ENCODE measurements around the gene TRAF3IP1. TPM values are rescaled to one million over a fixed set of nuclear protein-coding genes. Genes with fewer than 3 reads are reported as not detected.

TRAF3IP1 gene
- total and polyA plus RNA-seq, 2 of the 13 experiments (the other 11 are each of a cell fraction or from before 2014, with no cell fraction given): 4.1 to 12.9 TPM

DNA sequence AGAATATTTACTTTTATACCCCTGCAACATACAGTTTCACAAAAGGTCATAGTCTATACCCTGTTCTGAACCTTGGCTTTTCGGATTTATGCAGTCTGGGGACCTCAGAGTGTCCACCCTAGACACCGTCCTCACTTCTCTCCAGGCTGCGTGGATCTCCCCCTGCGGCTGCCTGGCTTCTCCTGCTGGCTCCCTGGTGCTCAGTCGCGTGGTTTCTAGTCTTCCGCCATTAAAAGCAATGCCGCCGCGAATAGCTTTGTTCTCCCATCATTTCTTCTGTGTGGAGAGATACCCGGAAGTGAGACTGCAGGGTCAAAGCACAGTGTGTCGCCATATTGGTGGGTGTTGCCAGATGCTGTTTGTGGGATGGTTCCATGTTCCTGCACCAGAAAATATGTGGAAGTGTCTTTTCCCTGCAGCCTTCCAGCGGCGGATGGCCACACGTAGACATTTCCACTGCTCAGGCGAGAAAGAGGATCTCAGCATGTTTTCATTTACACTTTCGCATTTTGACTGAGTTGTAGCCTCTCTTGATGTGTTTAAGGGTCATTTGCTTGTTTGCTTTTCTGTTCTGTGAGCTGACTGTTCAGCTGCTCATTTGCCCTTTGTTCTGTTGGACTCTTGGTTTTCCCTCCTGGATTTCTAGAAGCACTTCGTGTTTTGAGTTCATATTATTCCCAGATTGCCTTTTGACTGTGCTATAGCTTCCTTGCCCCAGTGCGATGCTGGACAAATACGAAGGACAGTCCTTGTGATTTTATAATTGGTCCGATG, 83.5 kb downstream of the TRAF3IP1 start (continued):
- TF ChIP-seq, protein P1, sequence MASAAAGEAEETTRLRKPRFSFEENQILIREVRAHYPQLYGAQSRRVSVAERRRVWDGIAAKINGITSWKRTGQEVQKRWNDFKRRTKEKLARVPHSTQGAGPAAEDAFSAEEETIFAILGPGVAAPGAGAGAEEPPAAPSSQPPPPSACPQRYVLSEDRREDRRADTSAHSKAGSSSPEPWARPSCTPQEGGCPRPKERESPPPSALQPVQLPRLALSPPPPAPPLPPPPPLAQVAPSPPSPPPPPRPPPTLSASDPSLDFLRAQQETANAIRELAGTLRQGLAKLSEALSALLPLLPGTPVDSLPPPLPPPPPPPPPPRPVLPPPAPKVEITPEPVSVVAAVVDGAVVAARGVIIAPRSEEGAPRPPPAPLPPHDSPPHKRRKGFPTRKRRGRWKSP (CRISPR knock-in tag; IDR thresholded peaks at IDR 0.05): 0 out of 2 replicates have a peak, but pooled peaks have one; percentile 44
- TF ChIP-seq ZSCAN29 (CRISPR knock-in tag; conservative IDR thresholded peaks at IDR 0.05): 0 out of 2 replicates have a peak, but pooled peaks have one; percentile 59
- peak in 1 of 2 experiments; percentile 59; a peak in 1 of 4 replicates for TF ChIP-seq POLR2A (IDR thresholded peaks at IDR 0.05; ENCODE audit: insufficient read depth in 1 of 2, low read depth in 2 of 2, low read length in 2 of 2)
- TF ChIP-seq PAX8 (CRISPR knock-in tag; IDR thresholded peaks at IDR 0.05; ENCODE audit: borderline replicate concordance): no peak
- TF ChIP-seq ATM (IDR thresholded peaks at IDR 0.05; ENCODE audit: borderline replicate concordance): no peak
- TF ChIP-seq XRCC5 (optimal IDR thresholded peaks at IDR 0.05; ENCODE audit: low read length): peak; percentile 66
- no peak for TF ChIP-seq ZBTB8A (CRISPR knock-in tag; IDR thresholded peaks at IDR 0.05; ENCODE audit: borderline replicate concordance, low read depth)
- TF ChIP-seq, protein P2, sequence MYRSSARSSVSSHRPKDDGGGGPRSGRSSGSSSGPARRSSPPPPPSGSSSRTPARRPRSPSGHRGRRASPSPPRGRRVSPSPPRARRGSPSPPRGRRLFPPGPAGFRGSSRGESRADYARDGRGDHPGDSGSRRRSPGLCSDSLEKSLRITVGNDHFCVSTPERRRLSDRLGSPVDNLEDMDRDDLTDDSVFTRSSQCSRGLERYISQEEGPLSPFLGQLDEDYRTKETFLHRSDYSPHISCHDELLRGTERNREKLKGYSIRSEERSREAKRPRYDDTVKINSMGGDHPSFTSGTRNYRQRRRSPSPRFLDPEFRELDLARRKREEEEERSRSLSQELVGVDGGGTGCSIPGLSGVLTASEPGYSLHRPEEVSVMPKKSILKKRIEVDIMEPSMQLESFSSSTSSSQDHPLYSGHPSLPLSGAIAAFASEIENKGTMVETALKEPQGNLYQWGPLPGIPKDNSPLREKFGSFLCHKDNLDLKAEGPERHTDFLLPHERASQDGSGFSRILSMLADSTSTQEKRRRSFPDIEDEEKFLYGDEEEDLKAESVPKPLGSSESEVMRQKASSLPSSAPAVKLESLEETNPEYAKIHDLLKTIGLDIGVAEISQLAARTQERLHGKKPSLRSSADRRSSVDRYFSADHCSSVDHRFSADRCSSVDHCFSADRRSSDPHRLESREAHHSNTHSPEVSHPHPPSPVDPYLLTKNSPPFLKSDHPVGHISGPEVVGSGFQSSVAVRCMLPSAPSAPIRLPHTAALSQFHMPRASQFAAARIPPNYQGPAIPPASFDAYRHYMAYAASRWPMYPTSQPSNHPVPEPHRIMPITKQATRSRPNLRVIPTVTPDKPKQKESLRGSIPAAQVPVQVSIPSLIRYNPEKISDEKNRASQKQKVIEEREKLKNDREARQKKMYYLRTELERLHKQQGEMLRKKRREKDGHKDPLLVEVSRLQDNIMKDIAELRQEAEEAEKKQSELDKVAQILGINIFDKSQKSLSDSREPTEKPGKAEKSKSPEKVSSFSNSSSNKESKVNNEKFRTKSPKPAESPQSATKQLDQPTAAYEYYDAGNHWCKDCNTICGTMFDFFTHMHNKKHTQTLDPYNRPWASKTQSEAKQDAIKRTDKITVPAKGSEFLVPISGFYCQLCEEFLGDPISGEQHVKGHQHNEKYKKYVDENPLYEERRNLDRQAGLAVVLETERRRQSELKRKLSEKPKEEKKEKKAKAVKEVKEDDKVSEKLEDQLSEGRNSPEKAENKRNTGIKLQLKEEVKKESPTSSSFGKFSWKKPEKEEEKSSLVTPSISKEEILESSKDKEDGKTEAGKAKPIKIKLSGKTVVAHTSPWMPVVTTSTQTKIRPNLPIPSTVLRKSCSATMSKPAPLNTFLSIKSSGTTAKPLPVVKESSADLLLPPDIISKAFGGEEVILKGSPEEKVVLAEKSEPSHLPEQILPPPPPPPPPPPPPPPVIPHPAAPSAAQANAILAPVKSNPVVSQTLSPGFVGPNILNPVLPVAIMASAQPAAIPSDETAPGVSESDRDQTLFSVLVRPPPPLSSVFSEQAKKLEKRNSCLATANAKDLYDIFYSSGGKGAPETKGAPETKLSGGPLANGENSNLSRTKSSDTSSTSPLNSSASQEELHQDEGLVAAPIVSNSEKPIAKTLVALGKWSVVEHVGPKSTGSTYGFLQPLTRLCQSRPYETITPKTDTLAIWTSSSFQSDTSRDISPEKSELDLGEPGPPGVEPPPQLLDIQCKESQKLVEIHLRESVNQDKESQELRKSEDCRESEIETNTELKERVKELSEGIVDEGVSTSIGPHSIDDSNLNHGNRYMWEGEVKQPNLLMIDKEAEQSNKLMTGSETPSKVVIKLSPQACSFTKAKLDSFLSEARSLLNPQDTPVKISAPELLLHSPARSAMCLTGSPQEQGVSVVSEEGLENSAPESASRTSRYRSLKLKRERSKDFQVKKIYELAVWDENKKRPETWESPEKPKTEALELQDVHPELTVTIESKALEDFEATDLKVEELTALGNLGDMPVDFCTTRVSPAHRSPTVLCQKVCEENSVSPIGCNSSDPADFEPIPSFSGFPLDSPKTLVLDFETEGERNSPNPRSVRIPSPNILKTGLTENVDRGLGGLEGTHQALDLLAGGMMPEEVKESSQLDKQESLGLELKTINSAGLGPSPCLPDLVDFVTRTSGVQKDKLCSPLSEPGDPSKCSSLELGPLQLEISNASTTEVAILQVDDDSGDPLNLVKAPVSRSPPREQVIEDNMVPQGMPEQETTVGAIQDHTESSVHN (CRISPR knock-in tag; IDR thresholded peaks at IDR 0.05): no peak
- TF ChIP-seq SMAD1 (CRISPR knock-in tag; IDR thresholded peaks at IDR 0.05; ENCODE audit: borderline replicate concordance, low read depth): no peak
- TF ChIP-seq HMG20B (CRISPR knock-in tag; conservative IDR thresholded peaks at IDR 0.05): 0 out of 2 replicates have a peak, but pooled peaks have one; percentile 5
- TF ChIP-seq, protein P3, sequence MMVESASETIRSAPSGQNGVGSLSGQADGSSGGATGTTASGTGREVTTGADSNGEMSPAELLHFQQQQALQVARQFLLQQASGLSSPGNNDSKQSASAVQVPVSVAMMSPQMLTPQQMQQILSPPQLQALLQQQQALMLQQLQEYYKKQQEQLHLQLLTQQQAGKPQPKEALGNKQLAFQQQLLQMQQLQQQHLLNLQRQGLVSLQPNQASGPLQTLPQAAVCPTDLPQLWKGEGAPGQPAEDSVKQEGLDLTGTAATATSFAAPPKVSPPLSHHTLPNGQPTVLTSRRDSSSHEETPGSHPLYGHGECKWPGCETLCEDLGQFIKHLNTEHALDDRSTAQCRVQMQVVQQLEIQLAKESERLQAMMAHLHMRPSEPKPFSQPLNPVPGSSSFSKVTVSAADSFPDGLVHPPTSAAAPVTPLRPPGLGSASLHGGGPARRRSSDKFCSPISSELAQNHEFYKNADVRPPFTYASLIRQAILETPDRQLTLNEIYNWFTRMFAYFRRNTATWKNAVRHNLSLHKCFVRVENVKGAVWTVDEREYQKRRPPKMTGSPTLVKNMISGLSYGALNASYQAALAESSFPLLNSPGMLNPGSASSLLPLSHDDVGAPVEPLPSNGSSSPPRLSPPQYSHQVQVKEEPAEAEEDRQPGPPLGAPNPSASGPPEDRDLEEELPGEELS (CRISPR knock-in tag; IDR thresholded peaks at IDR 0.05): peak; percentile 71; the same call in 1 of the 2 replicates
- peak; percentile 77 for TF ChIP-seq NR2C2 (CRISPR knock-in tag; IDR thresholded peaks at IDR 0.05; ENCODE audit: borderline replicate concordance)
- TF ChIP-seq BORCS8-MEF2B (CRISPR knock-in tag; IDR thresholded peaks at IDR 0.05): 0 out of 2 replicates have a peak, but pooled peaks have one; percentile 10
- TF ChIP-seq CREM (IDR thresholded peaks at IDR 0.05): peak; percentile 62; the same call in 1 of the 2 replicates
- TF ChIP-seq CREM (CRISPR knock-in tag; IDR thresholded peaks at IDR 0.05): no peak
- no peak for TF ChIP-seq BRD4 (CRISPR knock-in tag; IDR thresholded peaks at IDR 0.05)
